Hematopoietic multipotent progenitor cell treated with erythropoietin and hydrocortisone succinate and interleukin-3 and kit ligand, for 4 days (in vitro differentiated cells): ENCODE results near the gene NXPE4.
"Not testable (repeated sequence)": the region's sequence is repeated elsewhere in the genome, so short reads cannot be mapped to it uniquely, and the experiment has no call there.

Experiments
- DNase-seq: peaks from one replicate; pipeline ENCODE4 v3.0.0-alpha.2; 2015

Gene NXPE4

GRCh38 chr11:114609429-114609828, 13.8 kb upstream of the NXPE4 start:
- DNase-seq = no peak

DNA sequence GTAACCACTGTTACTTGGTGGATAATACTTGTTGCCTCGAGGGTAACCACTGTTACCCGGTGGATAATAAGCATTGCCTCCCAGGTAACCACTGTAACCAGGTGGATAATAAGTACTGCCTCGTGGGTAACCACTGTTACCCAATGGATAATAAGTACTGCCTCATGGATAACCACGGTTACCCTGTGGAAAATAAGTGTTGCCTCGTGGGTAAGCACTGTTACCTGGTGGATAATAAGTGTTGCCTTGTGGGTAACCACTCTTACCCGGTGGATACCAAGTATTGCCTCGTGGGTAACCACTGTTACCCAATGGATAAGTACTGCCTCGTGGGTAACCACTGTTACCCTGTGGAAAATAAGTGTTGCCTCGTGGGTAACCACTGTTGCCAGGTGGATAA, 13.0 kb upstream of the NXPE4 start:
- not testable (repeated sequence) for DNase-seq

- no peak for DNase-seq
Observed at GRCh38 chr11:114607753-114608459, 12.3 kb upstream of the NXPE4 start.

- DNase-seq = not testable (repeated sequence)
Observed at GRCh38 chr11:114606802-114607075, 11.2 kb upstream of the NXPE4 start.

DNA sequence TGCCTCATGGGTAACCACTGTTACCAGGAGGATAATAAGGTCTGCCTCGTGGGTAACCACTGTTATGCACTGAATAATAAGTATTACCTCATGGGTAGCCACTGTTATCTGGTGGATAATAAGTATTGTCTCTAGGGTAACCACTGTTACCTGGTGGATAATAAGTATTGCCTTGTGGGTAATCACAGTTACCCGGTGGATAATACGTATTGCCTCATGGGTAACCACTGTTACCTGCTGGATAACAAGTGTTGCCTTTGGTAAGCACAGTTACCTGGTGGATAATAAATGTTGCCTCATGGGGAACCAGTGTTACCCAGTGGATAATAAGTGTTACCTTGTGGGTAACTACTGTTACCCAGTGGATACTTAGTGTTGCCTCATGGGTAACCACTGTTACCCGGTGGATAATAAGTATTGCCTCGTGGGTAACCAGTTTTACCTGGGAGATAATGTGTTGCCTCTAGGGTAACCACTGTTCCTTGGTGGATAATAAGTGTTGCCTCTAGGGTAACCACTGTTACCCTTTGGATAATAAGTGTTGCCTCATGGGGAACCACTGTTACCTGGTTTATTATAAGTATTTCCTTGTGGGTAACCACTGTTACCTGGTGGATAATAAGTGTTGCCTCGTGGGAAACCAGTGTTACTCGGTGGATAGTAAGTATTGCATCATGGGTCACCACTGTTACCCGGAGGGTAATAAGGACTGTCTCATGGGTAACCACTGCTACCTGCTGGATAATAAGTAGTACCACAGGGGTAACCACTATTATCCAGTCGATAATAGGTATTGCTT, 10.6 kb upstream of the NXPE4 start:
- DNase-seq = no peak

DNA sequence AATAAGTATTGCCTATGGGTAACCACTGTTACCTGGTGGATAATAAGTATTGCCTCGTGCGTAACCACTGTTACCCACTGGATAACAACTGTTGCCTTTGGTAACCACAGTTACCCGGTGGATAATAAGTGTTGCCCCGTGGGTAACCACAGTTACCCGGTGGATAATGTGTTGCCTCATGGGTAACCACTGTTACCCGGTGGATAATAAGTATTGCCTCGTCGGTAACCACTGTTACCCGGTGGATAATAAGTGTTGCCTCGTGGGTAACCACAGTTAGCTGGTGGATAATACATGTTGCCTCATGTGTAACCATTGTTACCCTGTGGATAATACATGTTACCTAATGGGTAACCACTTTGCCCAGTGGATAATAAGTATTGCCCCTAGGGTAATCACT, 9.8 kb upstream of the NXPE4 start:
- no peak for DNase-seq

DNA sequence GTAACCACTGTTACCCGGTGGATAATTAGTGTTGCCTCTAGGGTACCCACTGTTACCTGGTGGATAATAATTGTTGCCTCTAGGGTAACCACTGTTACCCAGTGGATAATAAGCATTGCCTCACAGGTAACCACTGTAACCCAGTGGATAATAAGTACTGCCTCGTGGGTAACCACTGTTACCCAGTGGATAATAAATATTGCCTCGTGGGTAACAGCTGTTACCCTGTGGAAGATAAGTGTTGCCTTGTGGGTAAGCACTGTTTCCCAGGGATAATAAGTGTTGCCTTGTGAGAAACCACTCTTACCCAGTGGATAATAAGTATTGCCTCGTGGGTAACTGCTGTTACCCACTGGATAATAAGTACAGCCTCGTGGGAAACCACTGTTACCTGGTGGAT, 9.3 kb upstream of the NXPE4 start:
- no peak for DNase-seq

DNA sequence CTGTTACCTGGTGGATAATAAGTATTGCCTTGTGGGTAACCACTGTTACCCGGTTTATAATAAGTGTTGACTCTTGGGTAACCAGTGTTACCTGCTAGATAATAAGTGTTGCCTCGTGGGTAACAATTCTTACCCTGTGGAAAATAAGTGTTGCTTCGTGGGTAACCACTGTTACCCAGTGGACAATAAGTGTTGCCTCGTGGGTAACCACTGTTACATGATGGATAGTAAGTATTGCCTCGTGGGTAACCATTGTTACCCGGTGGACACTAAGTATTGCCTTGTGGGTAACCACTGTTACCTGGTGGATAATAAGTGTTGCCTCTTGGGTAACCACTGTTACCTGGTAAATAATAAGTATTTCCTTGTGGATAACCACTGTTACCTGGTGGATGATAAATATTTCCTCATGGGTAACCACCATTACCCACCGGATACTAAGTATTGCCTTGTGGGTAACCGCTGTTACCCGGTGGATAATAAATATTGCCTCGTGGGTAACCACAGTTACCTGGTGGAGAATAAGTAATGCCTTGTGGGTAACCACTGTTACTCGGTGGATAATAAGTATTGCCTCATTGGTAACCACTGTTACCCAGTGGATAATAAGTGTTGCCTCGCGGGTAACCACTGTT, 8.7 kb upstream of the NXPE4 start:
- DNase-seq = no peak

DNA sequence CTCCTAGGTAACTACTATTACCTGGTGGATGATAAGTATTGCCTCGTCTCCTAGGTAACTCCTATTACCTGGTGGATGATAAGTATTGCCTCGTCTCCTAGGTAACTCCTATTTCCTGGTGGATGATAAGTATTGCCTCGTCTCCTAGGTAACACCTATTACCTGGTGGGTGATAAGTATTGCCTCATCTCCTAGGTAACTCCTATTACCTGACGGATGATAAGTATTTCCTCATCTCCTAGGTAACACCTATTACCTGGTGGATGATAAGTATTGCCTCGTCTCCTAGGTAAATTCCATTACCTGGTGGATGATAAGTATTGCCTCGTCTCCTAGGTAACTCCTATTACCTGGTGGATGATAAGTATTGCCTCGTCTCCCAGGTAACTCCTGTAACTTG, 7.6 kb upstream of the NXPE4 start:
- not testable (repeated sequence) for DNase-seq

DNA sequence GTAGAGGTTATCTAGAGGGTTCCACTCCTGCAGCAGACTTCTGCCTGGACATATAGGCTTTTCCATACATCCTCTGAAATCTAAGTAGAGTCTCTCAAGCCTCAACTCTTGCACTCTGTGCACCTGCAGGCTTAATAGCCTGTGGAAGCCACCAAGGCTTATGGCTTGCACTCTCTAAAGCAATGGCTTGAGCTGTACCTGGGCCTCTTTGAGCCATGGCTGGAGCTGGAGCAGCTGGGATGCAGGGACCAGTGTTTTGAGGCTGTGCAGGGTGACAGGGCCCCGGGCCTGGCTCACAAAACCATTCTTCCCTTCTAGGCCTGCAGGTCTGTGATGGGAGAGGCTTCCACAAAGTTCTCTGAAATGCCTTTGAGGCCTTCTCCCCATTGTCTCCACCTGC, 2.9 kb upstream of the NXPE4 start:
- no peak for DNase-seq

GRCh38 chr11:114596175-114596919, 761 bp upstream of the NXPE4 start:
- no peak for DNase-seq

DNA sequence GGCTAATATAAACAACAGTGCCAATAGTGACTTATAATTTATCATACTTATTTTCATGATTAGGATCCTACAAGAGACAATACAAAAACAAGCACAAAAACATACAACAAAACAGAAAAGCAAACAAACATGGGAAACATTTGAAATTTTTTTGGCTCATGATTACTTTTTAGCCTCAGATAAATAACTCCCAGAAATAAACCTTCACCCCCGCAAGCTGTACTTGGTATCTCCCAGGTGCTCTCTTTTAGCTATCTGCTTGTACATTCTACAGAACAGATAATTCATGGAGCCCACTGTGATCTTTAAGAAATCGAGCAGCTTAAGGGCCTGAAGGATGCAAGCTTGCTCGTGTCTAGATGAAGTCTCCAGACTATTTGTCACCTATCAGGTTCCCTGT, 883 bp downstream of the NXPE4 start:
- DNase-seq = no peak

- no peak for DNase-seq
Observed at GRCh38 chr11:114587398-114587953, 8.1 kb downstream of the NXPE4 start.

DNA sequence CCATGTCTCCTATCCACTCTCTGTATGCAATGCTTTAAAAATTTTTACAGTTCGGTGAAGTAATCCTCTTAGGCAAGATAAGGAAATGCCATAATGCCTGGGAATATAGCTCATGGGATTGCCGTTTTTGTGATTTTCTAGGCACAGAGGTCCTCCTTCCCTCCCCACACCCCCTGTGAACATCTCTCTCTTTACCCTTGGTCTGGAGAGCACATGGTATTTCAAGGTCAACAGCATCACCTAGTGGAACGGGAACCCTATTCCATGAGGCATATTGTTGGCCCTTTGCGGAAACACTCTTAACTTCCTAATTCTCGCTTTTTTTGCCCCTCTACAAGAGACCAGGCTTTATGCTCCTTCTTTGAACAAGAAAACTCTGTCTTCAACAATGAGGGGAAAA, 8.8 kb downstream of the NXPE4 start:
- DNase-seq = no peak

GRCh38 chr11:114571712-114572111, 23.9 kb downstream of the NXPE4 start:
- peak; percentile 2 for DNase-seq

- DNase-seq = no peak
Observed at GRCh38 chr11:114569801-114570200, 25.8 kb downstream of the NXPE4 start.

GRCh38 chr11:114566276-114566675, 29.3 kb downstream of the NXPE4 start:
- DNase-seq = no peak

DNA sequence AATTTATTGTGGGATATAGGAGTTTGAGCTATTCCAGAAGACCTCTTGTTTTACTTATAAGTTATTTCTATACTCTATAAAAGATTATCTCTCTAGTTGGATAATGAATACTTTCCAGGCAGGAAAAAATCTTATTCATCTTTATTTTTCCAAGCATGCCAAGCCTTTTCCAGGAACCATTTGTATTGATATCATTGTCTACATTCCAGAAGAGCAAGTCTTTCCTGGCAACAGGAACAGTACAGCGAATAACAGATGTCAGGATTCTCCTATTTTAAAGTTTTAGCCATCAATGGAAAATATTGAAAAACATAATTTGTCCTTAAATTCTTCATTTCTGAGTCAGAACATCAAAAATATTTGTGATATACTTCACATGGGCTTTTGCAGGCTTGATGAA, 30.8 kb downstream of the NXPE4 start:
- DNase-seq = no peak

- DNase-seq = no peak
Observed at GRCh38 chr11:114563077-114563476, 32.5 kb downstream of the NXPE4 start.

- DNase-seq = no peak
Observed at GRCh38 chr11:114562166-114562916, 33.2 kb downstream of the NXPE4 start.

- DNase-seq = no peak
Observed at GRCh38 chr11:114559425-114560310, 35.9 kb downstream of the NXPE4 start, which contains the start of gene NXPE1. Gene NXPE1 (minus strand): TSS chr11:114559881. CDS start chr11:114551201, 8,680 bp downstream.
